ENCODE data around the gene CNTN2. TPM values are rescaled to one million over a fixed set of nuclear protein-coding genes. Genes with fewer than 3 reads are reported as not detected.

The CNTN2 gene
- total and polyA plus RNA-seq, 2 donors (not counting 1 experiment from before 2014, with no cell fraction given), result not detected

GRCh38 chr1:205064741-205065316, 21.8 kb downstream of the CNTN2 start:
- no peaks in the 10 kb centered on the region for H3K27me3 ChIP-seq (ENCODE audit: control insufficient read depth, insufficient read depth, low read length)
- H3K4me1 ChIP-seq (ENCODE audit: control insufficient read depth, extremely low read depth, insufficient read depth, low read length), result no peaks in the 10 kb centered on the region
- no peak overlapping the region for H2AFZ ChIP-seq (ENCODE audit: low read length)
- DNase-seq (ENCODE audit: low read depth in 2 of 2), result no peak
- no peak overlapping the region for H3K4me2 ChIP-seq (ENCODE audit: extremely low read depth, insufficient read depth, low read length)
- no peaks in the 10 kb centered on the region for H3K9me3 ChIP-seq (ENCODE audit: control insufficient read depth, insufficient read depth, low read depth, low read length)
- no peak overlapping the region for H3K4me3 ChIP-seq (replicated peaks in 1 of 4; ENCODE audit: control extremely low read depth in 1 of 4, insufficient read depth in 1 of 4, low read depth in 3 of 4, low read length in 4 of 4)
- H4K20me1 ChIP-seq (ENCODE audit: control insufficient read depth, extremely low read depth, insufficient read depth, low read length), result no peaks in the 10 kb centered on the region
- no peaks in the 10 kb centered on the region for H3K79me2 ChIP-seq (ENCODE audit: control insufficient read depth, insufficient read depth, low read length)
- TF ChIP-seq CTCF (conservative IDR thresholded peaks at IDR 0.05 in 1 of 2, IDR thresholded peaks at IDR 0.05 in 1 of 2; ENCODE audit: low read depth in 1 of 2, low read length in 2 of 2), result no peak
- no peak for TF ChIP-seq EZH2 (IDR thresholded peaks at IDR 0.05; ENCODE audit: low read length, missing control alignments)
- H3K9ac ChIP-seq (ENCODE audit: insufficient read depth, low read length), result no peak overlapping the region
- no peaks in the 10 kb centered on the region for H3K36me3 ChIP-seq (ENCODE audit: control insufficient read depth, insufficient read depth, low read length)
- no peak overlapping the region for H3K27ac ChIP-seq (ENCODE audit: insufficient read depth, low read length)

GRCh38 chr1:205065666-205066065, 22.7 kb downstream of the CNTN2 start:
- no peak overlapping the region for H3K4me2 ChIP-seq (ENCODE audit: extremely low read depth, insufficient read depth, low read length)
- no peak for DNase-seq (ENCODE audit: low read depth in 2 of 2)
- H3K9ac ChIP-seq (ENCODE audit: insufficient read depth, low read length), result no peak overlapping the region
- H3K79me2 ChIP-seq (ENCODE audit: control insufficient read depth, insufficient read depth, low read length), result no peaks in the 10 kb centered on the region
- no peaks in the 10 kb centered on the region for H3K9me3 ChIP-seq (ENCODE audit: control insufficient read depth, insufficient read depth, low read depth, low read length)
- no peaks in the 10 kb centered on the region for H3K27me3 ChIP-seq (ENCODE audit: control insufficient read depth, insufficient read depth, low read length)
- no peak overlapping the region for H3K4me3 ChIP-seq (replicated peaks in 1 of 4; ENCODE audit: control extremely low read depth in 1 of 4, insufficient read depth in 1 of 4, low read depth in 3 of 4, low read length in 4 of 4)
- no peak for TF ChIP-seq CTCF (conservative IDR thresholded peaks at IDR 0.05 in 1 of 2, IDR thresholded peaks at IDR 0.05 in 1 of 2; ENCODE audit: low read depth in 1 of 2, low read length in 2 of 2)
- TF ChIP-seq EZH2 (IDR thresholded peaks at IDR 0.05; ENCODE audit: low read length, missing control alignments), result no peak
- H3K27ac ChIP-seq (ENCODE audit: insufficient read depth, low read length), result no peak overlapping the region
- no peaks in the 10 kb centered on the region for H3K36me3 ChIP-seq (ENCODE audit: control insufficient read depth, insufficient read depth, low read length)
- no peak overlapping the region for H2AFZ ChIP-seq (ENCODE audit: low read length)
- H4K20me1 ChIP-seq (ENCODE audit: control insufficient read depth, extremely low read depth, insufficient read depth, low read length), result no peaks in the 10 kb centered on the region
- no peaks in the 10 kb centered on the region for H3K4me1 ChIP-seq (ENCODE audit: control insufficient read depth, extremely low read depth, insufficient read depth, low read length)

- Histone ChIP-seq H3K4me3 (replicated peaks in 1 of 4; ENCODE audit: control extremely low read depth in 1 of 4, insufficient read depth in 1 of 4, low read depth in 3 of 4, low read length in 4 of 4) (no peak overlapping the region), H2AFZ (ENCODE audit: low read length) (no peak overlapping the region), H3K4me1 (ENCODE audit: control insufficient read depth, extremely low read depth, insufficient read depth, low read length) (no peaks in the 10 kb centered on the region), H3K36me3 (ENCODE audit: control insufficient read depth, insufficient read depth, low read length) (no peaks in the 10 kb centered on the region), H3K27ac (ENCODE audit: insufficient read depth, low read length) (no peak overlapping the region), H4K20me1 (ENCODE audit: control insufficient read depth, extremely low read depth, insufficient read depth, low read length) (no peaks in the 10 kb centered on the region), H3K79me2 (ENCODE audit: control insufficient read depth, insufficient read depth, low read length) (no peaks in the 10 kb centered on the region), H3K9me3 (ENCODE audit: control insufficient read depth, insufficient read depth, low read depth, low read length) (no peaks in the 10 kb centered on the region), H3K9ac (ENCODE audit: insufficient read depth, low read length) (no peak overlapping the region), H3K27me3 (ENCODE audit: control insufficient read depth, insufficient read depth, low read length) (no peaks in the 10 kb centered on the region), H3K4me2 (ENCODE audit: extremely low read depth, insufficient read depth, low read length) (no peak overlapping the region)
- no peak for TF ChIP-seq CTCF (conservative IDR thresholded peaks at IDR 0.05 in 1 of 2, IDR thresholded peaks at IDR 0.05 in 1 of 2; ENCODE audit: low read depth in 1 of 2, low read length in 2 of 2)
- TF ChIP-seq EZH2 (IDR thresholded peaks at IDR 0.05; ENCODE audit: low read length, missing control alignments), result no peak
- no peak for DNase-seq (ENCODE audit: low read depth in 2 of 2)
Measured at GRCh38 chr1:205066141-205066818, 23.3 kb downstream of the CNTN2 start.

All from fibroblast of lung (primary cell).